ENCODE measurements around the gene TRABD2B. TPM values are rescaled to one million over a fixed set of nuclear protein-coding genes. Genes with fewer than 3 reads are reported as not detected.

TRABD2B gene
- total and polyA plus RNA-seq, 2 experiments from 2014 or later, result 1.6 to 2.0 TPM

DNA sequence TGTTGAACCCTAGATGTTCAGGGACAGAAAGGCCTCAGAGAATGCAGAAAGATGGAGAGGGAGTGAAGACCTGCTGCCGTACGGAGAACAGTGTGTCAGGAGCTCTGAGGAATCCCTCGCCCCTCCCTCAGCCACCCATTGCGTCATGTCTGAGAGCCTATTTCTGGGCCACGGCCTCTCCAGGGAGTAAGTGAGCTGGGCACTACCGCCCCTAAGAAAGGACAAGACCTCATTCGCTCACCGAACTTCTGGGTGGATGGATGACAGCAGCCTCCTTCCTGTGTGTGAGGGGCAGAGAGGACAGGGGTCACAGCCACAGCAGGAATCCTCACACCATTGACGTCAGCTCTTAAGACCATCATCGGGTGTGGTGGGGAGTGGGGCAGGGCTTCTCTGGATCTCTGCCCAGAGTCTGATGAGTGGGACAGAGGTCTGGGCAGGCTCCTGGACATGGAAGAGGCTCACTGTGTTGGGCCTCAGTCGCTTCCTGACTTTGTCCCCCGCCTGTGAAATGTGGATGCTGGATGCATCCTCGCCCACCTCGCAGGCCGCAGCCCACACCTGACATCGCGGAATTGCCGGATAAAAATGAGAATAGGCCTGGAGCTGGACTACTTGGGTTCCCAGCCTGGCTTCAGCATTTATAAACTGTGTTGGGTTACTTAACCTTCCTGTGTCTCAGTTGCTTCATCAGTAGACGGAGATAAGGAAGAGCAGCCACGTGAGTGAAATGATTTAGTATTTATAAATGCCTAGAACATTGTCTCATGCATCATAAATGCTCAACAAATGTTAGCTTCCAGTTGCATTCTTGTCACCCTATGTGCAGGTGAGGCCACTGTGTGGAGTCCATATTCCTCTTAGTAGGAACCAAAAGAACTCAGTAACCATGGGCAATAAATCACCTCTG is 238.6 kb downstream of the TRABD2B start:
- Histone ChIP-seq H3K4me2 (no peak overlapping the region), H3K4me3 (no peak overlapping the region), H3K4me1 (ENCODE audit: insufficient read depth) (no peaks in the 10 kb centered on the region), H3K27ac (ENCODE audit: low read depth) (no peak overlapping the region), H3K79me2 (replicated peaks; ENCODE audit: insufficient read depth) (no peaks in the 10 kb centered on the region), H2AFZ (no peak overlapping the region), H4K20me1 (replicated peaks; ENCODE audit: insufficient read depth) (no peaks in the 10 kb centered on the region), H3K36me3 (ENCODE audit: insufficient read depth) (no peaks in the 10 kb centered on the region), H3K9me2 (ENCODE audit: insufficient read depth) (no peaks in the 10 kb centered on the region), H3K27me3 (ENCODE audit: insufficient read depth) (no peaks in the 10 kb centered on the region), H3F3A (replicated peaks; ENCODE audit: low read depth) (no peaks in the 10 kb centered on the region)
- DNase-seq (ENCODE audit: low spot score) (no peak), ATAC-seq (no peak)
- Mint-ChIP-seq H3K9me3 (no peaks in the 10 kb centered on the region; the same call in 2 of the 3 replicates), H3K36me3 (ENCODE audit: low read depth) (no peaks in the 10 kb centered on the region), H3K4me1 (no peaks in the 10 kb centered on the region), H3K4me3 (no peak overlapping the region), H3K27me3 (ENCODE audit: insufficient read depth, low read depth, poor library complexity) (peaks cover 8% of the 10 kb centered on the region), H3K27ac (no peak overlapping the region)
- TF ChIP-seq STAT1 (IDR thresholded peaks at IDR 0.05; ENCODE audit: unreplicated experiment) (no peak), EZH2 (IDR thresholded peaks at IDR 0.05; ENCODE audit: low read depth, unreplicated experiment) (no peak), POLR2AphosphoS5 (IDR thresholded peaks at IDR 0.05; ENCODE audit: low read depth) (no peak), CREB1 (CRISPR knock-in tag; IDR thresholded peaks at IDR 0.05; ENCODE audit: low read depth) (no peak), ZNF114 (CRISPR knock-in tag; IDR thresholded peaks at IDR 0.05) (no peak), EZH2phosphoT487 (IDR thresholded peaks at IDR 0.05; ENCODE audit: unreplicated experiment) (no peak), ZNF331 (CRISPR knock-in tag; IDR thresholded peaks at IDR 0.05; ENCODE audit: low read depth) (no peak), JUNB (IDR thresholded peaks at IDR 0.05; ENCODE audit: unreplicated experiment) (no peak)
- TF ChIP-seq, protein P1, sequence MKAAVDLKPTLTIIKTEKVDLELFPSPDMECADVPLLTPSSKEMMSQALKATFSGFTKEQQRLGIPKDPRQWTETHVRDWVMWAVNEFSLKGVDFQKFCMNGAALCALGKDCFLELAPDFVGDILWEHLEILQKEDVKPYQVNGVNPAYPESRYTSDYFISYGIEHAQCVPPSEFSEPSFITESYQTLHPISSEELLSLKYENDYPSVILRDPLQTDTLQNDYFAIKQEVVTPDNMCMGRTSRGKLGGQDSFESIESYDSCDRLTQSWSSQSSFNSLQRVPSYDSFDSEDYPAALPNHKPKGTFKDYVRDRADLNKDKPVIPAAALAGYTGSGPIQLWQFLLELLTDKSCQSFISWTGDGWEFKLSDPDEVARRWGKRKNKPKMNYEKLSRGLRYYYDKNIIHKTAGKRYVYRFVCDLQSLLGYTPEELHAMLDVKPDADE (IDR thresholded peaks at IDR 0.05), result no peak
- TF ChIP-seq, protein P2, sequence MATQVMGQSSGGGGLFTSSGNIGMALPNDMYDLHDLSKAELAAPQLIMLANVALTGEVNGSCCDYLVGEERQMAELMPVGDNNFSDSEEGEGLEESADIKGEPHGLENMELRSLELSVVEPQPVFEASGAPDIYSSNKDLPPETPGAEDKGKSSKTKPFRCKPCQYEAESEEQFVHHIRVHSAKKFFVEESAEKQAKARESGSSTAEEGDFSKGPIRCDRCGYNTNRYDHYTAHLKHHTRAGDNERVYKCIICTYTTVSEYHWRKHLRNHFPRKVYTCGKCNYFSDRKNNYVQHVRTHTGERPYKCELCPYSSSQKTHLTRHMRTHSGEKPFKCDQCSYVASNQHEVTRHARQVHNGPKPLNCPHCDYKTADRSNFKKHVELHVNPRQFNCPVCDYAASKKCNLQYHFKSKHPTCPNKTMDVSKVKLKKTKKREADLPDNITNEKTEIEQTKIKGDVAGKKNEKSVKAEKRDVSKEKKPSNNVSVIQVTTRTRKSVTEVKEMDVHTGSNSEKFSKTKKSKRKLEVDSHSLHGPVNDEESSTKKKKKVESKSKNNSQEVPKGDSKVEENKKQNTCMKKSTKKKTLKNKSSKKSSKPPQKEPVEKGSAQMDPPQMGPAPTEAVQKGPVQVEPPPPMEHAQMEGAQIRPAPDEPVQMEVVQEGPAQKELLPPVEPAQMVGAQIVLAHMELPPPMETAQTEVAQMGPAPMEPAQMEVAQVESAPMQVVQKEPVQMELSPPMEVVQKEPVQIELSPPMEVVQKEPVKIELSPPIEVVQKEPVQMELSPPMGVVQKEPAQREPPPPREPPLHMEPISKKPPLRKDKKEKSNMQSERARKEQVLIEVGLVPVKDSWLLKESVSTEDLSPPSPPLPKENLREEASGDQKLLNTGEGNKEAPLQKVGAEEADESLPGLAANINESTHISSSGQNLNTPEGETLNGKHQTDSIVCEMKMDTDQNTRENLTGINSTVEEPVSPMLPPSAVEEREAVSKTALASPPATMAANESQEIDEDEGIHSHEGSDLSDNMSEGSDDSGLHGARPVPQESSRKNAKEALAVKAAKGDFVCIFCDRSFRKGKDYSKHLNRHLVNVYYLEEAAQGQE (IDR thresholded peaks at IDR 0.05; ENCODE audit: unreplicated experiment), result no peak
- TF ChIP-seq, protein P3, sequence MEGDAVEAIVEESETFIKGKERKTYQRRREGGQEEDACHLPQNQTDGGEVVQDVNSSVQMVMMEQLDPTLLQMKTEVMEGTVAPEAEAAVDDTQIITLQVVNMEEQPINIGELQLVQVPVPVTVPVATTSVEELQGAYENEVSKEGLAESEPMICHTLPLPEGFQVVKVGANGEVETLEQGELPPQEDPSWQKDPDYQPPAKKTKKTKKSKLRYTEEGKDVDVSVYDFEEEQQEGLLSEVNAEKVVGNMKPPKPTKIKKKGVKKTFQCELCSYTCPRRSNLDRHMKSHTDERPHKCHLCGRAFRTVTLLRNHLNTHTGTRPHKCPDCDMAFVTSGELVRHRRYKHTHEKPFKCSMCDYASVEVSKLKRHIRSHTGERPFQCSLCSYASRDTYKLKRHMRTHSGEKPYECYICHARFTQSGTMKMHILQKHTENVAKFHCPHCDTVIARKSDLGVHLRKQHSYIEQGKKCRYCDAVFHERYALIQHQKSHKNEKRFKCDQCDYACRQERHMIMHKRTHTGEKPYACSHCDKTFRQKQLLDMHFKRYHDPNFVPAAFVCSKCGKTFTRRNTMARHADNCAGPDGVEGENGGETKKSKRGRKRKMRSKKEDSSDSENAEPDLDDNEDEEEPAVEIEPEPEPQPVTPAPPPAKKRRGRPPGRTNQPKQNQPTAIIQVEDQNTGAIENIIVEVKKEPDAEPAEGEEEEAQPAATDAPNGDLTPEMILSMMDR (conservative IDR thresholded peaks at IDR 0.05; ENCODE audit: low read depth in 2 of 2), result no peak
- TF ChIP-seq, protein P4, sequence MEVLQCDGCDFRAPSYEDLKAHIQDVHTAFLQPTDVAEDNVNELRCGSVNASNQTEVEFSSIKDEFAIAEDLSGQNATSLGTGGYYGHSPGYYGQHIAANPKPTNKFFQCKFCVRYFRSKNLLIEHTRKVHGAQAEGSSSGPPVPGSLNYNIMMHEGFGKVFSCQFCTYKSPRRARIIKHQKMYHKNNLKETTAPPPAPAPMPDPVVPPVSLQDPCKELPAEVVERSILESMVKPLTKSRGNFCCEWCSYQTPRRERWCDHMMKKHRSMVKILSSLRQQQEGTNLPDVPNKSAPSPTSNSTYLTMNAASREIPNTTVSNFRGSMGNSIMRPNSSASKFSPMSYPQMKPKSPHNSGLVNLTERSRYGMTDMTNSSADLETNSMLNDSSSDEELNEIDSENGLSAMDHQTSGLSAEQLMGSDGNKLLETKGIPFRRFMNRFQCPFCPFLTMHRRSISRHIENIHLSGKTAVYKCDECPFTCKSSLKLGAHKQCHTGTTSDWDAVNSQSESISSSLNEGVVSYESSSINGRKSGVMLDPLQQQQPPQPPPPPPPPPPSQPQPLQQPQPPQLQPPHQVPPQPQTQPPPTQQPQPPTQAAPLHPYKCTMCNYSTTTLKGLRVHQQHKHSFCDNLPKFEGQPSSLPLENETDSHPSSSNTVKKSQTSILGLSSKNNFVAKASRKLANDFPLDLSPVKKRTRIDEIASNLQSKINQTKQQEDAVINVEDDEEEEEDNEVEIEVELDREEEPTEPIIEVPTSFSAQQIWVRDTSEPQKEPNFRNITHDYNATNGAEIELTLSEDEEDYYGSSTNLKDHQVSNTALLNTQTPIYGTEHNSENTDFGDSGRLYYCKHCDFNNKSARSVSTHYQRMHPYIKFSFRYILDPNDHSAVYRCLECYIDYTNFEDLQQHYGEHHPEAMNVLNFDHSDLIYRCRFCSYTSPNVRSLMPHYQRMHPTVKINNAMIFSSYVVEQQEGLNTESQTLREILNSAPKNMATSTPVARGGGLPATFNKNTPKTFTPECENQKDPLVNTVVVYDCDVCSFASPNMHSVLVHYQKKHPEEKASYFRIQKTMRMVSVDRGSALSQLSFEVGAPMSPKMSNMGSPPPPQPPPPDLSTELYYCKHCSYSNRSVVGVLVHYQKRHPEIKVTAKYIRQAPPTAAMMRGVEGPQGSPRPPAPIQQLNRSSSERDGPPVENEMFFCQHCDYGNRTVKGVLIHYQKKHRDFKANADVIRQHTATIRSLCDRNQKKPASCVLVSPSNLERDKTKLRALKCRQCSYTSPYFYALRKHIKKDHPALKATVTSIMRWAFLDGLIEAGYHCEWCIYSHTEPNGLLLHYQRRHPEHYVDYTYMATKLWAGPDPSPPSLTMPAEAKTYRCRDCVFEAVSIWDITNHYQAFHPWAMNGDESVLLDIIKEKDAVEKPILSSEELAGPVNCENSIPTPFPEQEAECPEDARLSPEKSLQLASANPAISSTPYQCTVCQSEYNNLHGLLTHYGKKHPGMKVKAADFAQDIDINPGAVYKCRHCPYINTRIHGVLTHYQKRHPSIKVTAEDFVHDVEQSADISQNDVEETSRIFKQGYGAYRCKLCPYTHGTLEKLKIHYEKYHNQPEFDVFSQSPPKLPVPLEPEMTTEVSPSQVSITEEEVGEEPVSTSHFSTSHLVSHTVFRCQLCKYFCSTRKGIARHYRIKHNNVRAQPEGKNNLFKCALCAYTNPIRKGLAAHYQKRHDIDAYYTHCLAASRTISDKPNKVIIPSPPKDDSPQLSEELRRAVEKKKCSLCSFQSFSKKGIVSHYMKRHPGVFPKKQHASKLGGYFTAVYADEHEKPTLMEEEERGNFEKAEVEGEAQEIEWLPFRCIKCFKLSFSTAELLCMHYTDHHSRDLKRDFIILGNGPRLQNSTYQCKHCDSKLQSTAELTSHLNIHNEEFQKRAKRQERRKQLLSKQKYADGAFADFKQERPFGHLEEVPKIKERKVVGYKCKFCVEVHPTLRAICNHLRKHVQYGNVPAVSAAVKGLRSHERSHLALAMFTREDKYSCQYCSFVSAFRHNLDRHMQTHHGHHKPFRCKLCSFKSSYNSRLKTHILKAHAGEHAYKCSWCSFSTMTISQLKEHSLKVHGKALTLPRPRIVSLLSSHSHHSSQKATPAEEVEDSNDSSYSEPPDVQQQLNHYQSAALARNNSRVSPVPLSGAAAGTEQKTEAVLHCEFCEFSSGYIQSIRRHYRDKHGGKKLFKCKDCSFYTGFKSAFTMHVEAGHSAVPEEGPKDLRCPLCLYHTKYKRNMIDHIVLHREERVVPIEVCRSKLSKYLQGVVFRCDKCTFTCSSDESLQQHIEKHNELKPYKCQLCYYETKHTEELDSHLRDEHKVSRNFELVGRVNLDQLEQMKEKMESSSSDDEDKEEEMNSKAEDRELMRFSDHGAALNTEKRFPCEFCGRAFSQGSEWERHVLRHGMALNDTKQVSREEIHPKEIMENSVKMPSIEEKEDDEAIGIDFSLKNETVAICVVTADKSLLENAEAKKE (CRISPR knock-in tag; IDR thresholded peaks at IDR 0.05), result no peak
